ENCODE measurements around the gene TSFM. TPM values are rescaled to one million over a fixed set of nuclear protein-coding genes. Genes with fewer than 3 reads are reported as not detected.

TSFM gene
- total RNA-seq, 1 experiment from 2014 or later, result 53.2 TPM

- Histone ChIP-seq H3K4me3 (replicated peaks in 1 of 2; ENCODE audit: low read depth in 1 of 2, low read length in 2 of 2) (no peak overlapping the region), H3K27ac (ENCODE audit: low read depth, low read length) (no peak overlapping the region), H3K4me2 (ENCODE audit: low read length) (no peak overlapping the region), H3K4me1 (ENCODE audit: control insufficient read depth in 1 of 2, insufficient read depth in 2 of 2, low read length in 2 of 2) (peaks cover 10 to 26% of the 10 kb centered on the region in 2 experiments; a peak in 3 of 4 replicates), H3K9me2 (ENCODE audit: insufficient read depth) (no peaks in the 10 kb centered on the region), H3K79me2 (ENCODE audit: insufficient read depth, low read length) (no peaks in the 10 kb centered on the region), H3K27me3 (ENCODE audit: insufficient read depth, low read length) (no peaks in the 10 kb centered on the region), H3K9ac (ENCODE audit: low read length) (no peak overlapping the region), H4K20me1 (ENCODE audit: insufficient read depth) (no peaks in the 10 kb centered on the region), H3K36me3 (ENCODE audit: control insufficient read depth in 1 of 2, insufficient read depth in 2 of 2, low read length in 2 of 2) (no peaks in the 10 kb centered on the region), H2AFZ (ENCODE audit: low read depth, low read length, poor library complexity, severe bottlenecking) (no peak overlapping the region), H3K9me3 (ENCODE audit: control insufficient read depth in 1 of 2, insufficient read depth in 1 of 2, low read depth in 1 of 2, low read length in 2 of 2) (no peaks in the 10 kb centered on the region)
- no peak for ATAC-seq
- POLR2A ChIA-PET, result no interaction called here
- CTCF ChIA-PET, result no interaction called here
- no peak for DNase-seq (ENCODE audit: low read depth, low spot score)
- intact Hi-C loops (cut with micrococcal nuclease), result no loop called here
- TF ChIP-seq EZH2 (IDR thresholded peaks at IDR 0.05) (no peak), POLR2A (IDR thresholded peaks at IDR 0.05; ENCODE audit: borderline replicate concordance, extremely low read depth, insufficient read depth, insufficient read length) (no peak), JUND (IDR thresholded peaks at IDR 0.05) (no peak), POLR2AphosphoS5 (IDR thresholded peaks at IDR 0.05; ENCODE audit: low read depth, low read length) (no peak)
- no TSS peak for BruUV-seq (replicated peaks)
- RAD21 ChIA-PET (ENCODE audit: low non-redundant PET in 1 of 2, low total read pairs in 2 of 2, uncharacterized antibody in 2 of 2, unreplicated experiment in 2 of 2), result no interaction called here
These were observed 42.6 kb upstream of the TSFM start for GRCh38 chr12:57739914-57740538.

DNA sequence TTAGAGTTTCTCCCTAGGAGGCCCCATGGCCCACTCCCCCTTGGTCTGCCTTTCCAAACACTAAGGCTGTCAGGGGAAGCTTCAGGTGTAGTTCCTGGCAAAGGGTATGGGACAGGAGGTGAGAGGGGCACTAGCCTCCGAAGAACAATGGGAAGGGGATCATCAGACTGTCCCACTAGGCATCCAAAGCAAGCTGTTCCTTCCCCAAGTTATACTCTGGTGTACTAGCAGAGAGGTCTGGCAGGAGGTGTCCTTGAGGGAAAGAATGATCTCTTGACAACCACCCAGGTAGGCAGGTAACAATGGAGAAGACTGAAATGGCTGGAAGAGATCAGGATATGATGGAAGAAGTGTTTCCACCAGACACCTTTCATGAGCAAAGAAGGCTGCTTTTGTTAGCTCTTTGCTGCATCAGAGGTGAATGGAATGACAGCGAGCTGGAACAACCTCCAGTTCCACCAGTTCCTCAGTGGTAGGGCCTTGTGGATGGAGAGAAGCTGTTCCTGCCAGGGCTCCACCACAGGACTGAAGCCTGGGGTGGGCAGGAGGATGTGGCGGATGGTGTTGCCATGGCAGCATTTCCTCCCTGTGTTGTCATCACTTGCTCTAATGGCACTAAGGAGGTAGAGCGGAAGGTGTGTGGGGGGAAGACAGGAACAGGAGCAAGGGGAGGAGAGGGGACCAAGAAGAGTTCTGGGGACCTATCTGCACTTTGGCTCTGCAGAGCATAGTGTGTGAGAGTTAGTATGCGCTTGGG is 41.8 kb upstream of the TSFM start:
- Histone ChIP-seq H3K27me3 (ENCODE audit: insufficient read depth, low read length) (no peaks in the 10 kb centered on the region), H3K79me2 (ENCODE audit: insufficient read depth, low read length) (no peaks in the 10 kb centered on the region), H3K9me2 (ENCODE audit: insufficient read depth) (no peaks in the 10 kb centered on the region), H3K4me3 (replicated peaks in 1 of 2; ENCODE audit: low read depth in 1 of 2, low read length in 2 of 2) (peak overlapping the region; percentile 71 to 79), H2AFZ (ENCODE audit: low read depth, low read length, poor library complexity, severe bottlenecking) (no peak overlapping the region), H3K27ac (ENCODE audit: low read depth, low read length) (0 out of 2 replicates have a peak overlapping the region, but pooled peaks have one; percentile 46), H3K9ac (ENCODE audit: low read length) (peak overlapping the region; percentile 69), H3K4me2 (ENCODE audit: low read length) (peak overlapping the region; percentile 87), H3K9me3 (ENCODE audit: control insufficient read depth in 1 of 2, insufficient read depth in 1 of 2, low read depth in 1 of 2, low read length in 2 of 2) (no peaks in the 10 kb centered on the region), H3K4me1 (ENCODE audit: control insufficient read depth in 1 of 2, insufficient read depth in 2 of 2, low read length in 2 of 2) (peaks cover 10 to 31% of the 10 kb centered on the region in 2 experiments; a peak in 3 of 4 replicates), H3K36me3 (ENCODE audit: control insufficient read depth in 1 of 2, insufficient read depth in 2 of 2, low read length in 2 of 2) (no peaks in the 10 kb centered on the region), H4K20me1 (ENCODE audit: insufficient read depth) (no peaks in the 10 kb centered on the region)
- BruUV-seq (replicated peaks), result no TSS peak
- intact Hi-C loops (cut with micrococcal nuclease), result no loop called here
- POLR2A ChIA-PET, result interaction anchor here (1.9 kb wide), 1 partner anchor 15 kb away, joined by 5 read pairs; no protein-coding TSS in a partner anchor
- RAD21 ChIA-PET (ENCODE audit: low non-redundant PET in 1 of 2, low total read pairs in 2 of 2, uncharacterized antibody in 2 of 2, unreplicated experiment in 2 of 2), result no interaction called here
- CTCF ChIA-PET, result interaction anchor here (0.6 to 1.8 kb wide), 3 partner anchors 15 to 158 kb away, joined by 3 to 13 read pairs (median 11); no protein-coding TSS in a partner anchor
- ATAC-seq (no peak), DNase-seq (ENCODE audit: low read depth, low spot score) (no peak)
- no peak for TF ChIP-seq ELF1 (IDR thresholded peaks at IDR 0.05; ENCODE audit: borderline replicate concordance, low read depth)
- TF ChIP-seq ZFX (IDR thresholded peaks at IDR 0.05), result no peak
- TF ChIP-seq JUND (IDR thresholded peaks at IDR 0.05), result no peak
- no peak for TF ChIP-seq POLR2A (IDR thresholded peaks at IDR 0.05; ENCODE audit: borderline replicate concordance, extremely low read depth, insufficient read depth, insufficient read length)
- no peak for TF ChIP-seq CTCF (IDR thresholded peaks at IDR 0.05 in 2 of 3, conservative IDR thresholded peaks at IDR 0.05 in 1 of 3; ENCODE audit: borderline replicate concordance in 1 of 3, insufficient read depth in 1 of 3, low read depth in 2 of 3, low read length in 2 of 3)
- TF ChIP-seq EZH2phosphoT487 (IDR thresholded peaks at IDR 0.05; ENCODE audit: borderline replicate concordance), result no peak
- TF ChIP-seq ATF3 (IDR thresholded peaks at IDR 0.05), result no peak
- no peak for TF ChIP-seq SIN3A (IDR thresholded peaks at IDR 0.05; ENCODE audit: low read depth)
- no peak for TF ChIP-seq POLR2AphosphoS5 (IDR thresholded peaks at IDR 0.05; ENCODE audit: low read depth, low read length)
- TF ChIP-seq CEBPB (IDR thresholded peaks at IDR 0.05; ENCODE audit: low read depth), result no peak
- no peak for TF ChIP-seq ZNF274 (IDR thresholded peaks at IDR 0.05; ENCODE audit: low read depth, low read length)
- TF ChIP-seq REST (IDR thresholded peaks at IDR 0.05; ENCODE audit: low read depth), result no peak
